GM12872 (cell line): ENCODE measurements around the gene PLXNA1.

Experiments
- CTCF ChIP-seq: IDR thresholded peaks from 3 replicates; pipeline ENCODE4 v1.5.1; 2011; ENCODE audit warnings: low read depth, mild to moderate bottlenecking, low read length, moderate library complexity; ENCODE audit not compliant: insufficient read depth

Gene PLXNA1

GRCh38 chr3:126964950-126965349 lies 18.0 kb upstream of the PLXNA1 start:
- no peak for TF ChIP-seq CTCF

GRCh38 chr3:126965526-126966080 lies 17.3 kb upstream of the PLXNA1 start:
- TF ChIP-seq CTCF: no peak

GRCh38 chr3:126967386-126967785 lies 15.5 kb upstream of the PLXNA1 start:
- TF ChIP-seq CTCF: no peak

GRCh38 chr3:126968391-126969390 lies 14.2 kb upstream of the PLXNA1 start:
- TF ChIP-seq CTCF: no peak

GRCh38 chr3:126969586-126969985 lies 13.3 kb upstream of the PLXNA1 start:
- TF ChIP-seq CTCF: no peak

- TF ChIP-seq CTCF: no peak
These were observed 12.8 kb upstream of the PLXNA1 start for GRCh38 chr3:126970101-126970500.

- TF ChIP-seq CTCF: no peak
These were observed 12.0 kb upstream of the PLXNA1 start for GRCh38 chr3:126970921-126971320.
